GM21786 (cell line): ENCODE data around the gene PARD3.
A peak's percentile ranks its signal among the peaks of the same experiment; 100 is the strongest.
"Not testable (repeated sequence)": the region's sequence is repeated elsewhere in the genome, so short reads cannot be mapped to it uniquely, and the experiment has no call there.

Source experiments
- ATAC-seq: cut with Tn5 transposase; IDR thresholded peaks from one replicate; pipeline ENCODE4 v1.9.1; 2021; ENCODE audit not compliant: unreplicated experiment

The PARD3 gene

DNA sequence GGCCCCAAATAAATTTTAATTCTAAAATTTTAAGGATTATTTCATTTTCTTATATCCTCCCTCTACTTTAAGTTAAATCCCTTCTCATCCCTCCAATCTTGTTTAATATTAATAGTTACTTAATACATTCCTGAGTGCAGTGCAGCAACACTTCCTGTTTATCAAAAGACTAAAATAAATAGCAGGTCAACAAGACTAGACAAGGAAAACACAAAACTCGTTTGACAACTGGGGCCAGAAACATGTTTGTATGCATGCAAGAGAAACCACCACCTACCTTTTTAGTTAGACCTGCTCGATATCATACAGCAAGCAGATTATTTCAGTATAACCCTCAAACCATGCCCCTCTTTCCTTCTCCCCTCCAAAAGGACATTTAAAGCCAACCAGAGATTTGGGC lies 95.8 kb downstream of the PARD3 start:
- no peak for ATAC-seq

DNA sequence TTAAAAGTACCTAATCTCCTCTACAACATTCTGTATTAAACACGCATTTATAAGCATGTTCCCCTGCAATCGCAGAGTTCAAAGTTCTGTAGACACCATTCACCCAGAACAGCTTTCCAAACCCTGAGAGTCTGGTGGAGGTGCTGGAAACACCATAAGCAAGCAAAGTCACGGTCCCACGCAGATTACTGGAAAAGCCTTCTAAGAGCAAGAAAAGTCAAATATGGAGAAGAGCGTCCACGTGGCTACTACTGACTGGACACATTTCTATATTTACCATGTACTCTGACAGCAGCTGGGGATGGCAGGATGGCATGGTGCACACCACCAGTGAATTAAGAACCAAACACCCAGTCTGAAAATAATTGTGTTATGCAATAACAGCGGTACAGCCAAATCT lies 97.7 kb downstream of the PARD3 start:
- ATAC-seq = no peak

DNA sequence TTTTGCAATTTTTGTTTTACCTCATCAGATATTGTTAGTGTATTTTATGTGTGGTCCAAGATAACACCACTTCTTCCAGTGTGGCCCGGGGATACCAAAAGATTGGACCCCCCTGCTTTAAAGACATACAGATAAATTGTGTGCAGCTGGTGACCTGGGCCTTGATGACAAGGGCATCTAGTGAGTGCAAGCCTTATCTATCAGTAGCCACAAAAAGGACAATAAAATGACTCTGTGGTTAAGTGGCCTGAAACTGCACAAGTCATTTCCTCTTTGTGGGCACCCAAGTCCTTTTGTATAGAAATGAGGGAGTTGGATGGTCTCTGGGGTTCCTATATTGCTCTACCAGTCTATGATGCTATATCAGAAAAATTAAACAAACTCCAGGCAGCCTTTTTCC lies 98.1 kb downstream of the PARD3 start:
- peak; percentile 71 for ATAC-seq

DNA sequence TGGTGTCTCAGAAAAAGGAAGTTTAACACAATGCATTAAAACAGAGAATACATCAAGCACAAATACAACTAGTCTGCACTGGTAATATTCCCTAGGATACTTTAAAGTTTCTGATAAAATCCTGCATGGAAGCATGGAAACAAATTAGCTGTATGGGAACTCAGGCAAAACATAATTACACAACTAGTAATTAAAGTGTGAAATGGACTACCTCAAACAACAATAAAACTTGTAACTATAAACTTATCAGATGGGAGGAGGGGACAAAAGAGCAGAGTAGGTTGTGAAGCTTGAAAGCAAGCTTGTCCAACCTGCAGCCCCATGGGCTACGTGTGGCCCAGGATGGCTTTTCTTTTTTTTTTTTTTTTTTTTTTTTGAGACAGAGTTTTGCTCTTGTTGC lies 98.9 kb downstream of the PARD3 start:
- no peak for ATAC-seq

DNA sequence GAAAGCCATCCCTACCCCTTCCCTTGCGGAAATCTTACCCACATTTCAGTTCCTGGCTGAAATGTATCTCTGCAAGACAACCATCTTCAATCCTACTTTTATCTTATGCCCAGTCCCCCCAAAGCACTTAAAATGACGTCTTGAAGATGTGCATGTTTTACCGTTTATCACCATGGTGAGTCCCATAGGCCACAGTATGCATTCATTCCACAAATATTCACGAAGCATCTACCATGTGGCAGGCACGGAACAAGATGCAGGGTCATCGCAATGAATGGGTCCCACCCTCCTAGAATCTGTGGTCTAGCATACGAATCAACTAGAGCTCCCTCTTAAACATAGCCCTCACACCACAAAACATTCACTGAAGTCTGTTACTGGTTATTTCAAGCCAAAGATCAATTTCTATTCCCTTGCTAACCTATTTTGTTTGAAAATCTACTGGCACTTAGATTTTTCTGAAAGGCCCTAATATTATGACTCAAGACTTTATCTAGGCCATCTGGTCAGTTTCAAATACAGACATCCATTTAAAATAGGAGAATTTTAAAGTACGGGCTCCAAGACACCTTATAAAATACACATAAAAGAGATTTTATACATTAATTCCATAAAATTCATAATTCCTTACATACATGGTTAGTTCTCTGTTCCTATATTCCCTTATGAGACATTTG lies 99.4 kb downstream of the PARD3 start:
- no peak for ATAC-seq

DNA sequence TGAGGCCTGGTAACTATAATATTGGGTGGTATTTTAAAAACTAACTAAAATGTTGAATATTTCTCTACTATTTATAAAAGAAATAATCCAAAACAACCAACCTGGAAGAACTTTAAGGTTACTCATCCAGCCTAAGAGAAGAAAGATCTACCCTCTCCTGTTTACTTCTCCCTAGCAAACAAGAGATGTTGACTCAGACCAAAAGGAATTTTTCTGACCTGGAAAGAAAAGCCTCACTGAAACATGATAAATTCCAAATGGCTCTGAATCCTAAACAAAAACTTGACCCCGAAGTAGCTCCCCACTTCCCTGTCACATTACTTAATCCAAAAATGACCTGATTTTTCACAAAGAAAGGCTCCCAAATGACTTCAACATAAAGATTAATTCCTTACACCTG lies 101.2 kb downstream of the PARD3 start:
- no peak for ATAC-seq

DNA sequence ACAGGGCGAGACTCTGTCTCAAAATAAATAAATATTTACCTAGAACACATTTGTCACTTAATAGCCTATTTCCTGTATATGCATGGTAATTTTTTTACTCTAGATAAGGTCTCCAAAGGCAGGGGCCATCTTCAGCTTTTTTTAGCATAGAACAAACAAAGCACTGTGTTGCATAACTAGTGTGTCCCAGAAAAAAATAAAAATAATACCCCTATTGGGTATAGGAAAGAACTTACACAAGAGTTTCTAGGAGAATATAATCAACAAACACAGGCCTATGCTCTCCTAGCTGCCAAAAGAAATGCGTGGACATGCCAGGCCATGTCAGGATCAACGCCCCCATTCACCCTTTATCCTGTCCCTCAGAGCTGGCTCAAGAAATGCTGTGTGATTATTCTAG lies 103.6 kb downstream of the PARD3 start:
- no peak for ATAC-seq

DNA sequence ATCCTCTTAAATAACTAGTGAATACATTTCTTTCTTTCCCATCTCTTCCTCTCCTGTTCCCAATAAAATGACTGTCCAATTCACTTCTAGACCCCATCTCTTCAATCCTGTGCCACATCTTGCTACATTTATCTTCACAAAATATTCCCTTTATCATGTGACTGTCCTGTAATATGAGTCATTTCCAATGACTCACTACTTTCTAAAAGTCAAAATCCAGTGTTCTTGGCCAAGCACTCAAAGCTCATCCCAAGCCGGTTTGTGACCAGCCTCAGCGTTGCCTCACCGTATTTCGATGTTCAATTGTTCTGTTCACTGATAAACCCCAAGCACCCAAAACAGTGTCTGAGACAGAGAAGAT lies 104.7 kb downstream of the PARD3 start:
- ATAC-seq = no peak

DNA sequence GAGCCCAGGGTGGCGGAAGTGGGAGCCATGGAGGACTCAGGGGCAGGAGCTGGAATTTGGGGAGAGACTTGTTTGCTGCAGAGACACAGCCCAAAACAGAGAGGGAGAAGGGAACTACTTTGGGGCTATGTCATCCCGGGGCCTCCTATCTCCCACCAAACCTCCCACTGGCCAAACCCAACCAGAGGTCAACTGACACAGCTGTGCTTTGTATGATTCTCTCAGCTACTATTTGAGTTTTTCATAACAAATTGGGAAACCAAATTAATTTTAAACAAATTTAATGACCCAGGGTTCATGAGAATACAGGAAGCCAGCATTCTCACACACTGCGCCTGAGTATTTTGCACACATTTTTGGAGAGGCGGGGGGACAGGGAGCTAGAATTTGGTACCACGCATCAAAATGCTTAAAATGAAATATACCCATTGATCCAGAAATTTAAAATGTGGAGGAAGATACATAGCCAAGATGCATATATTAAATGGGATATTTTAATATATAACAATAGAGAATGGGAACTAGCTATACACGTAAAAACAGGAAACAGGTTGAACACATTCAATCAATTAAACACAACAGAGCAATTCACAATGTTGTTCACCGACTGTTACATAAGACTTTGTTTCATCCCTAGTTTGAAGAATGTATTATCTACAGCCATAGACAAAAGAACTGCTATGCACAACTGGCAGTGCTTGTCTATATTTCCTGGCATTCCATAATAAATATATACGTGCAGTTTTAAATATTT lies 105.3 kb downstream of the PARD3 start:
- no peak for ATAC-seq

DNA sequence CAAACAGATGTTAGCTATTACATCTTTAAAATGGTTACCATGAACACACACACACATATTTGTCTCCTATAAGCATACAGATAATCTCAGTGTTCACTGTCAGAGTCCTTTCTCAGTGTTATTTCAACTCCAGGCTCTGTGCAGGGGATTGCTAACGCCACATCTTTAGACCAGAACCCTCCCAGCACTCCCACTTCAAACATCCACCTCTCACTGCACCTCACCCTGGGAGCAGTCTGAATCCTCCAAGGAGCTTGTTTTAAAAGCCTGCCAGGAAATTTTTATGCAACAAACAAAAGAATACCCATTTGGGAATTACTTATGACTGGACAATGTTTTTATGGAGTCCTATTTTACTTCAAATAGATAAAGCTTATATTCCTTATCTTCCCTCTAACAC lies 107.4 kb downstream of the PARD3 start:
- no peak for ATAC-seq

DNA sequence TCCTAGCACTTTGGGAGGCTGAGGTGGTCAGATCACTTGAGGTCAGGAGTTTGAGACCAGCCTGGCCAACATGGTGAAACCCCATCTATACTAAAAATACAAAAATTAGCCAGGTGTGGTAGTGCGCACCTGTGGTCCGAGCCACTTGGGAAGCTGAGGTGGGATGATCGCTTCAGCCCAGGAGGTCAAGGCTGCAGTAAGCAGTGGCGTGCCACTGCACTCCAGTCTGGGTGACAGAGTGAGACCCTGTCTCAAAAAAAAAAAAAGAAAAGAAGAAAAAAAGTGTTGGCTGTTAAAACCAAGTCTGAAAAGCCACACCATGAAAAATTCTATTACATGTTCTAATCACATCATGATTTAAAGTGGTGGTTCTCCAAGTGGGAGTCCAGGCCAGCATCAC lies 108.1 kb downstream of the PARD3 start:
- ATAC-seq = not testable (repeated sequence)

DNA sequence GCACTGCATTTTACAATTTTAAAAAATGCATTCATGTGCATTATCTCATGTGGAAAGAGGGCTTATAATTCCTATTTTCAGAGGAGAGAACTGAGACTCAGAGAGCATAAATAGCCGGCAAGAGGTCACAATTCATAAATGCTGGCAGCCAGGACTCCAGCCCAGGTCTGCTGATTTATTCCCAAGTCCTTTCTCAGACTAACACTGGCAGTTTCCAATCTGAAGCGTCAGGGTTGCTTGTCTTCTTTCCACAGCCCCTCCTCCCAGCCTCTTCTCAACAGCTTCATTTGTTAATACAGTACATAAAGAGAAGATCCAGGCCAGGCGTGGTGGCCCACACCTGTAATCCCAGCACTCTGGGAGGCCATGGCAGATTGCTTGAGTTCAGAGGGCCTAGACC lies 108.9 kb downstream of the PARD3 start:
- ATAC-seq = no peak

DNA sequence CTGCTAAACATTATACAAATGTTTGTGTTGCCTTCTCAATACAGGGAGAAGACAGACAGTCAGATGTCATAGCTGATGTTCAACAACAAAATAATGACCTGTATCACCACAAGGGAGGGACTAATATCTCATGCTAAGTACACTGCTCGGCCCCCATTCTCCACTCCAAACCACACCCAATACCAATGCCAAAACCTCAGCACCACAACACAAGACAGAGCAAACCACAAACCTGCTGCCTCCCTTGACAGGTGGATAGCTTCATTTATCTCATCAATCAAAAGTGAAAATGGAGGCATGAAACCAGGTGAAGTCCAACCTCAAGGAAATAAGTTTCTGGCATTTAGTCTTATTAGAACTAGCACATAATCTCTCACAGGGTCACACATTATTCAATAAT lies 109.5 kb downstream of the PARD3 start:
- no peak for ATAC-seq

DNA sequence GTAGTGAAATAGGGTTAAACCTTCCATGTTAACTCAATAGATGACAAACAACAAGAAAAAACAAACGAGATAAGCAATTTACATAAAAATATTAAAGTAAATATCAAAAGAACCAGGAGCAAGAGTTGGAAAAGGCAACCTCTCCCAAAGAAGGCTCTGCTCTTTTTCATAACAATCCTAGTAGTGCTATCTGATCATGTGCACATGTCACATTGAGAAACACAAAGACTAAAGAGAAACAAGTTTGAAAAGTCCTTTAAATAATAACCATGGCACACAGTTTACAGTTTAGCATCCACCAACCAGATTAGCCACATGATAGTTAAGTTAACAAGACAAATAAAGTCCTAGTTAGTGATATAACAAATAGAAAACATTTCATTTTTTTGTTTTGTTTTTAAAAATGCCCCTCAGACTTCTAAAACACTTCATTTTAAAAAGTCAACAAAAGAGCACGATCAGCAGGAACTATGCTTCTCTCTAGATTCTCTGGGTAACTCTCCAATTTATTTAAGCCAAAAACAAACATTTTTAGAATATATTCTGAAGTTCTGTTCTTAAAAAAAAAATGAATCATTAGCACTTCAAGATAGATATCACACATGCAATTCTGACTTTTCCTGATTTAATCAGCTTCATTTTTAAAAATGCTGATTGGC lies 110.4 kb downstream of the PARD3 start:
- ATAC-seq = no peak

DNA sequence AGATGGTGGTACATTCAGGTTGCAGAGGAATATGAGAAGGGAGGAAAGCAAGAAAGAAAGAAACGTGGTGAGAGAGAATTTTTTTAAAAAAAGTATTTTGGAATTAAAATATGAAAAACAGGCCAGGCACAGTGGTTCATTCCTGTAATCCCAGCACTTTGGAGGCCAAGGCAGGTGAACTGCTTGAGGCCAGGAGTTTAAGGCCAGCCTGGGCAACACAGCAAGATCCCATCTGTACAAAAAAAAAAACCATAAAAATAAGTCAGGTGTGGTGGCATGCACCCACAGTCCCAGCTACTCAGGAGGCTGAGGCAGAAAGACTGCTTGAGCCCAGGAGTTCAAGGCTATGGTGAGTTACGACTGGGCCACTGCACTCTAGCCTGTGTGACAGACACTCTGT lies 112.1 kb downstream of the PARD3 start:
- no peak for ATAC-seq

DNA sequence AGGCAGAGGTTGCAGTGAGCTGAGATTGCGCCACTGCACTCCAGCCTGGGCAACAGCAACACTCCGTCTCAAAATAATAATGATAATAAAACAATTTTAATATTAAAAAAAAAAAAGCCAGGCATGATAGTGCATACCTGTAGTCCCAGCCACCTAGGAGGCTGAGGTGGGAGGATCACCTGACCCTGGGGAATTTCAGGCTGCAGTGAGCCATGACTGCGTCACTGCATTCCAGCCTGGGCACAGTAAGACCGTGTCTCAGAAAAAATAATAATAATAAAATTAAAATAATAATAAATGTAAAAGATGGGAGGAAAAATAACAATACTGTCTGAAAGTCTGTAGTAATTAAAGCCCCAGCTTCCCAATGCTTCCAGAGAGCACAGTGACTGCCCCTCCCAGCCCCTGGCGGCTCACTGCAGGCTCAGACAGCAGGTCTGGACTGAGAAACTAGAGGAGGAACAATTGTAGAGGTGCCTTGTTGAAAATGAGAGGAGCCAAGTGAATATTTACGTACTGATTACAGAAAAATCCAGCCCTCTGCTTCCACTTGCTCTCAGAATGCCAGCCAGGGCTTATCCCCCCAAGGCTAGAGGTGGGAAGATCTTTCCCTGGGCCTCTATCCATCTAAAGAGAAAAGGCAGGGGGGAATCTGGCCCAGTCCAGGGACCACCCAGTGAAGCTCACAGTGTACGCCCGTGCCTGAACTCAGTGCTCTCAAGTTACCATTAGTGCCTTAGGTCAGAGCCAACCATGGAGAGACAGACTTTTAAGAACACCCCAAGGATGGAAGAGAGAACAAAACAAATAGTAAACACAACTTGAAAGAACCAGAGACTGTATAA lies 112.8 kb downstream of the PARD3 start:
- no peak for ATAC-seq

DNA sequence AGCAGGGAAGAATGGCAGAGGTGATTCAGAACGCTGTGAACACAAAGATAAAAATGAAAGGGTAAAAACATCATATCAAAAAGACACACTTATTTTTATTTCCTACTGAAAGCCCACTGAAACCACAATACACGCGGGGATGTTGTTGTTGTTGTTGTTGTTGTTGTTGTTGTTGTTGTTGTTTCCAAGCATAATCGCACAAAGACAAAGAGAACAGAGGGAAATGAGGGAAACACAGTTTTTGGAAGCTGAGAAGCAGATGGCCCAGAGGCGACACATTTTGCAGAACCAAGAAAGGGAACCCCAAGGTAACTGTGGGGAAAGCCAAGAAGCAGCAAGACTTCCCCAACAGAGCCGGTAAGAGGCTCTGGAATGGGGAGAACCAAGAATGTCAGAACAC lies 113.9 kb downstream of the PARD3 start:
- ATAC-seq = no peak

DNA sequence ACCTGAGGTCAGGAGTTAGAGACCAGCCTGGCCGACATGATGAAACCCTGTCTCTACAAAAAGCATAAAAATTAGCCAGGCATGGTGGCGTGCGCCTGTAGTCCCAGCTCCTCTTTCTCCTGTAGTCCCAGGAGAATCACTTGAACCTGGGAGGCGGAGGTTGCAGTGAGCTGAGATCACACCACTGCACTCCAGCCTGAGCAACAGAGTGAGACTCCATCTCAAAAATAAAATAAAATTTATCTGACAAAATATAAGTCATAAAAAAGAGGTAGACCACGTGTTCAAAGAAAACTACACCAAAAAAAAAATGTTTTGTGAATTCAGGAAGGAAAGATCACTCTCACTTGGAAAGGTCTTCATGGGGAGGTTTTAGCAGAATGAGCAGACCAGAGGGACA lies 114.3 kb downstream of the PARD3 start:
- ATAC-seq = not testable (repeated sequence)

DNA sequence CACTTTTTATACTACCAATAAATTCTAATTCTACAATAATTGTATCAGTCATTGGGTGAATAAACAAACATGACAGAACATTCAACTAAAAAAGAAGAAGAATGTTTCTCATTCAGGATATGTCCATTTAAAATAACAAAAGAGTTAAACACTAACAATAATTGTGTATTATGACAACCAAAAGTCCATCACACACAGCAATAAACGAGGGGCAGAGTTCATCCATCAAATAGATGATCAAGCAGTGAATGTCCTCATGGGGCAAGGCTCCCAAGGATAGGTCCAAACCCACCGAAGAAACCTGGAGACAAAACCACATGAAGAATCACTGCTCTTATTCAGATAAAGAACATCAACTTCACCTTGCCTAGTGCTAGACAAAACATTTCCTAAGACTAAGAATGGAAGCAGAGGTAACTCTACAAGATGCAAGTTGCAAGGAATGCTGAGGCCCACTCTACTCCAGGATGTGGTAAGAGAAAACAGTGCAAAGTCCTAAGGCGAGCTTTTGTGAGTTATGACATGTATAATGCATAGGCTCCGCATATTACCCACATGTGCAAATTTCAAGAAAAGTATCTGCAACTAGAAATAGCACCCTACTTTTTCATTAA lies 115.1 kb downstream of the PARD3 start:
- ATAC-seq = no peak

DNA sequence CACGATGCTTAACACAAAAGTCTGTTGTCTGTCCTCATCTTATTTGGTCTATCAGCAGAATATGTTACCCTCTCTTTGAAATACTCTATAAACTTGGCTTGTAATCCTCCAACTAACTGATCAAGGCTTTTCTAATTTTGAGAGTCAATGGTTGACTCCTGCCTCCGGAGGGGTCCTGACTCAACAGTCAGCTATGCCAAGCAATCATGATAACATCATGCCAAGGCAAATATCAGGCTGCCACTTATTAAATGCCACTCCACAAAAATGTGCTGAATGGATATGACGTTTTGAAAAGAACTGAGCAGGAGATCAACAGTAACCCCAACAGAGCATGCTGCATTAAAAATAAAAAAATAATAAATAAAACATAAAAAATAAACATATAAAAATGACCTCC lies 116.1 kb downstream of the PARD3 start:
- ATAC-seq = no peak

DNA sequence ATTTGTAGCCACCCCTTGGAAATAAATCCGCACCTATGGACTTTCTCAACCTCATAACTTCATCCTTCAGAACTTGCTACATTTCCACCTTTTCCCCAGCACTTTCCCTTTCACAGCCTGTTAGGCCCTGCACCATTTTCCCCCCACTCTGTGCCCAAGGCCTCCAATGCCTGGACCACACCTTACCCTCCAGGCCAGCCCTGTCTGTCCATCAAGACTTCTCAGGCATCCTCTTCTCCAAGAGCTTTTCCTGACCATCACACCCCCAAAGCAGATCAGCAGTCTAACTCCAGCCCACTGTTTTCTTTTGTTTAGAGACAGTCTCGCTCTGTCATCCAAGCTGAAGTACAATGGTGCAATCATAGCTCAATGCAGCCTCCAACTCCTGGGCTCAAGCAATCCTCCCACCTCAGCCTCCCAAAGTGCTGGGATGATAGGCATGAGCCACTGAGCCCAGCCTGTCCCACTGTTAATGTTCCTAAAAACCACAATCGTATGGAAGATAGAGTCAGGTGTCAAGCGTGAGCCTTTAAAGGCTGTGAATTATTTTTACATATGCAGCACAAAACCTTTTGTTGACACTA lies 116.8 kb downstream of the PARD3 start:
- no peak for ATAC-seq
